Measurements from ENCODE around the gene ALG12.
A peak's percentile ranks its signal among the peaks of the same experiment; 100 is the strongest.

The ALG12 gene

DNA sequence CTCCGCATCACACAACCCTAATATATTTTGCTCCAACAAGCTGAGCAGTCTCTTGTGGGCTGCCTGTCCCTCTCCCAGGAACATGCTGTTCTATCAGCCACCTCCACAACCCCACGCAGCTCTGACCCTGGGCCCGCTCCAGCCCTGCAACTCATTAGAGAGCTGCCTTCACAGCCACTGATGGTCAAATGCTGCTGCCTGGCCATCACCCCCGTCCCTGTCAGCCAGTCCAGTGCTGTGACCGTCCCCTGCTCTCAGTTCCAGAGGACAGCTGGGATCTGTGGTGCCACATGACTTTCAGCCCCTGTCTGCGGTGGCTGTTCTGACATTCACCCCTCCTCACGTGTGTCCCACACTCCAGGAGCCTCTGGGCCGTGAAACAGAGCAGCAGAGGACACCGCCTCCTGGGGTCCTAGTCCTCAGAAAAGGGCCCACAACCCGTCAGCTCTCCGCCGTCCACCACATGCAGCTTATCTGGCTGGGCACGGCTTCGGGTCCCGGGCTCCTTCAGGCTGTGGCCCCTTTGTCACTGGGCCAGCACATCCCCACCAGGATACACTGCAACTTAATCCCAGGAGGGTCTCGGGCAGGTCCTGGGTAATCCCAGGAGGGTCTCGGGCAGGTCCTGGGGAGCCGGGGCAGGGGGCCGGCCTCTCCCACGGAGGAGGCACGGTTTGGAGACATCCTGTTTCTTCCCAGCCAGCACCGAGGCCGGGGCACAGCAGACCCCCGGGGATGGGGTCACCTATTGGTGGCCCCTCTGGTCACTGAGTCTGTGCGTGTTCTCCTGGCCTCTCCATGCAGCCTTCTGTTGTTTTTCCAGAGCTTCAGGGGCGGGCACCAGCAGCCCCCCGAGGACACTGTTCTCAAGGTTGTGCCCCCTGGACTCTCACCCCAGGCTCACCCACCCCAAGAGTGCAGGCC, 15.3 kb upstream of the ALG12 start:
- H3K27ac ChIP-seq: no peak overlapping the region
- no peak for DNase-seq (ENCODE audit: low read depth, low spot score)

DNA sequence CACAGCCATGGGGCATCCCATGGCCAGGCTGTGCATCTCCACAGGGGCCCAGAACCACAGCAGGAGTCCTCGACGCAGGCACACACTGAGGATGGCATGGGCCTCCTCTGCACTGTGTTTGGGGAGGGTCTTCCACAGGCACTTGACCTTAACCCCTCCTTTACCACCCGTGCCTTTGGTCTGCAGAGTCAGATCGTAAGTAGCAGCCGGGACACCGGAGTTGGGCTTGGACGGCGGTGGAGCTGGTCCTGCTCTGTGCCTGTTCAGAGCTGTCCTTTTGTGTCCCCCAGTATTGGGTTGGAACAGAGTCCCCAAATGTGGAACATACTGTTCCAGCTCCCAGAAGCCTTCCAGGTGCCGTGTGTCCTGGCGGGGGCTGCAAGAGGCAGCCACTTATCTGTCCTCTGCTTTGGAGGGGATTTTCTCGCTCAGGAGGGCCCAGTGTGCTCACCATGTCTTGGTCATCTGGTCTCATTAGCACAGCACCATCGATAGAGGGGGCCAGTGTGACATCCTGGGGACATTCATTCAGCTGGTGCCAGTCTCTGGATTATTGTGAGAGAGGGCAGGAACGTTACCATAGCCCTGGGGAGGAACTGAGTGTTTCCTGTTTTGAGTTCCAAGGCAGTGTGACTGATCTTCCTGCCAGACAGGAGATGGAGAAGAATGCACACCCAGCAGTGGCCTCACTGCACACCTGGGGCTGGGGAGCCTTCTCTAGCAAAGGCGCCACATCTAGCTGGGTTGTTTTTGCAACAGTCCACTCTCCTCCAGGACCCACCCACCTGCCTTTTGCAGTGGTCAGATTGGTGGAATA, 12.6 kb upstream of the ALG12 start:
- peak overlapping the region; percentile 10 for H3K27ac ChIP-seq
- DNase-seq (ENCODE audit: low read depth, low spot score): peak; percentile 37

DNA sequence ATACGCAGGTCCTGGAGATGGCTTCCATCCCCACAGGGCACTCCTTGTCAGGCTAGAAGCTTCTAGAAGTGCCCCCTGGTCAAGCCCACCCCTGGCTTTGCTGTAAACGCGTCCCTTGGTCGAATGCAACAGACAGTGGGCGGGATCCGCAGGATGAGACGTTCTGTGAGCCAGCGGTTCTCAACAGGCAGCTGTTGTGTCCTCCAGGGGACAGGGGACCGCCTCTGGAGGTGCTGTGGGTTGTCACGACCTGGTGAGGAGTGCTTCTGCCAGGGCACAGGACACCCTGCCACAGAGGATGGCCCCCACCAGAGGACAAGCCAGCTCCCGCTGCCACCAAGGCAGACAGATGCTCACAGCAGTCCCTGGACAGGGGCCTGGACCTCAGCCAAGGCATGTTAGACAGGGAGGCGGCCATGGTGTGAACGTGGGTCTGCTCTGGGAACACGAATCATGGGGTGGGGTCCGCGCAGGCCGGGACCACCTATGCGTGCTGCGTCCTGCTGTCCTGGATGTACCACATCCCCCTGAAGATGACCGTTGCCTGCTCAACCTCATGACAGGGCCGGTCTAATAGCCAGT, 11.8 kb upstream of the ALG12 start:
- no peak overlapping the region for H3K27ac ChIP-seq
- DNase-seq (ENCODE audit: low read depth, low spot score): no peak

DNA sequence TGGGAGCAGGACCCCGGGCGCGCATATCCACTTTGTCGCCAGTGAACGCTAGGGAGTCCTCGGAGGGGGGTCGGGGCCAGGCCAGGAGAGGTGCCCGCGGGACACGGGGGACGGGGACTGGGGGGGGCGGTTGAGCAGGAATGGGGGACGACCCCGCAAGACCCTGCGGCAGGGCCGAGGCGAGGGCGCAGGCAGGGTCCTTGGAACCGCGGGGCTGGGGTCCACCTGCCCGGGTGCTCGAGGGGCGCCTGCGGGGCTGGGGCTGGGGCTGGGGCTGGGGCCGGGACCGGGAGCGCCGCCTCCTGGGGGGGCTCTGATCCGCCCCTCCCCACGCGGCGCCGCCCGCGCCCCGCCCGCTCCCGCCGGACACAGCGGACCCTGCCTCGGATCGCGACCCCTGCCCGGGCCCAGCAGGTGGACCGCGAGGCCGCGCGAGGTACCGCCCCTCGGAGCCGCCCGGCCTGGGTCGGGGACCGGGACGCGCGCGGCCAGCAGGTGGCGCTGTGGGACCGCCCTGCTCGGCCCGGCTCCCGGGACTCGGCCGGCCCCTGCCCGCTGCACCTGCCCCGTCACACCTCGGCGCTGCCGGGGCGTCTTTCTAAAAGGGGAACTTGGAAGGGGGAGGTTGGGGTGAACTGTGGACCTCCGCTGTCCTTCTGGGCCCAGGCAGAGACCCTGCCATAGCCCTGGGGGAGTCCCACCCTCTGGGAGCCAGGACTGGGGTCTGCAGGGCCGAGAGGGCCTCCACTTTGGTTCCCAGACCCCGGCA, 11.2 kb upstream of the ALG12 start:
- no peak for DNase-seq (ENCODE audit: low read depth, low spot score)
- no peak overlapping the region for H3K27ac ChIP-seq

DNA sequence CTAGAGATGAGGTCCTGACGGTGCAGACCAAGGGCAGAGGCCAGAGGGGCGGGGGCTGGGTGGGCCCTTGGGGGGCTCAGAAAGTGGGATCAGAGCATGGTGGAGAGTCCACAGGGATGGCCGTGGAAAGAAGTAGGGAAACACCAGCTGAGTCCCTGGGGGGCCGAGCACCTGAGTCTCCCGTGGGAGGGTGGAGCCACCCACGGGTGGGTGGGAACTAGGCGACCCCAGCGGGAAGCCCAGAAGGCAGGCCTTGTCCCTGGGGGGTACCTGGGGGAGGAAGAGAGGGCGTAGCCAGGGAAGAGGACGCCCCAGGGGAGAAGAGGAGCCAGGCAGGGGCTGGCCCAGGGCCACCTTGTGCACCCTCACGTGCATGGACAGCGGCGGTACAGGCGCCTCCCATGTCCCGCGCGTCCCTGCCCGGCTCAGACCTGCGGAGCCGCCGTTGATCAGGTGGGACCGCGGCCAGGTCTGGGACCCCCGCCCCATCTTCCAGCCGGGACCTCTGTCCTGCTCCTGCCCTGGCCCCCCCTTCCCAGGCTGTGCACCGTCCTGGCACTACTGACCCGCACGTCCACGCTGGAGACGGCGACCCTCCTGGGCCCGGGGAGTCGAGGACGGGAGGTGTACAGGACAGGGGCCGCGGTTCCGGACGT, 10.4 kb upstream of the ALG12 start:
- no peak for DNase-seq (ENCODE audit: low read depth, low spot score)
- no peak overlapping the region for H3K27ac ChIP-seq

DNA sequence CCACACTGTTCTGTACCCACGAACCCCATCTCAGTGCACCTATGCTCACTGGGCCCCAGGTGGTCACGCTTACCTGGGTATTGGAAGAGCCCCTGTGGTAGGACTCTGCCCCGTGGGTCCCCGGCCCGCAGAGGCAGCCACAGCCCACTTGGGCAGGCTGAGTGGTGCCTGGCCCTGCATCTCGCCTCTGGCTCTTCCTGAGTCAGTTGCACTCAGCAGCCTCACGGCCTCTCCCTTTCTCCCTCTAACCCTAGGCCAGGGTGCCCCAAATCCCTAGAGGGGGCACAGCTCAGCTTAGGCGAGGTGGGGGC, 9.9 kb upstream of the ALG12 start:
- H3K27ac ChIP-seq: no peak overlapping the region
- DNase-seq (ENCODE audit: low read depth, low spot score): no peak

DNA sequence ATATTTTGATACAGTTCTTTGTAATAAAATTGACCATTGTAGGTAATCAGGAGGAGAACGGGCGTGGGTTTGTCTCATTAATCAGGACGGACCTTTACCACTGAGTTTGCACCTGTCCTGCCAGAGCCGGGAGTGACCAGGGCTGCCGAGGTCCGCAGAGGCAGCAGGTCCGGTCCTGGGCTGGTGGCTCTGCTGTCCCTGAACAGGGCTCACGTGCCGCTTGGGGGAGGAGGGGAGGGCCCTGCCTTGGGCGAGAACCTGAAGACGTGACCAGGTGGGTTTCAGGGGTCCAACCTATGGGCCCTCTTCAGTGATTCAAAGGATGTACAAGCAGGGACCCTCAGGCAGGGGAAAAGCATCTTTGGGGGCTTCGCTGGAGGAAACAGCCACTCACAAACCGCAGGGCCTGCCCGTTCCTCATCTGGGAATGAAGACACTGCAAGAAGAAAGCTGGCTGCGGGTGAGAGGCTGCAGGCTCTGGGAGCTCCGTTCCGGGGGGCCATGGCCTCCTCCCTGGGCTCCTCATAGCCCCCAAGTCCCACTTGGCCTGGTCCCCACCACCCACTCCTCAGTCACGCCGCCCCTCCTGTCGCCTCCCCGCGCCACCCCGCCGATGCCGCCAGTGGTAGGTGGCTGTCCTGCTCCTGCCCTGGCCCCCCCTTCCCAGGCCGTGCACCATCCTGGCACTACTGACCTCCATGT, 9.4 kb upstream of the ALG12 start:
- DNase-seq (ENCODE audit: low read depth, low spot score): no peak
- no peak overlapping the region for H3K27ac ChIP-seq

DNA sequence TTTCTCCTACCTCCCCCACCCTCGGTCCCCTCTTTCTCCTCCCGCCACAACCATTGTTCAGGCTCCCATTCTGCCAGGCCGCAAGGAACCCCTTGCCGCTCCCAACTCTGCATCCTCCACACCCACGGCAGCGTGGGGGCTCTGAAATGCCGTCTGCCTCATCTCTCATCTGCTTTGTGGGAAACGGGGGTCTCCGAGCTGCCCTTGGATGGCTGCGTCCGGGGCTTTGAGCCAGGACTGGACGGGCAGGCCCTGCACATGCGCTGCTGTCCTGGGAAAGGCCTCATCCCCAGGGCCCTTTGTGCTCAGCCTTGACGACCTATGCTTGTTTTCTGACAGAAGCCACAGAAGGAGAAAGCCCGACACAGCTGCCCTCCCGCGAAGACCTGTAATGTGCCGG, 8.7 kb upstream of the ALG12 start:
- DNase-seq (ENCODE audit: low read depth, low spot score): no peak
- H3K27ac ChIP-seq: no peak overlapping the region

DNA sequence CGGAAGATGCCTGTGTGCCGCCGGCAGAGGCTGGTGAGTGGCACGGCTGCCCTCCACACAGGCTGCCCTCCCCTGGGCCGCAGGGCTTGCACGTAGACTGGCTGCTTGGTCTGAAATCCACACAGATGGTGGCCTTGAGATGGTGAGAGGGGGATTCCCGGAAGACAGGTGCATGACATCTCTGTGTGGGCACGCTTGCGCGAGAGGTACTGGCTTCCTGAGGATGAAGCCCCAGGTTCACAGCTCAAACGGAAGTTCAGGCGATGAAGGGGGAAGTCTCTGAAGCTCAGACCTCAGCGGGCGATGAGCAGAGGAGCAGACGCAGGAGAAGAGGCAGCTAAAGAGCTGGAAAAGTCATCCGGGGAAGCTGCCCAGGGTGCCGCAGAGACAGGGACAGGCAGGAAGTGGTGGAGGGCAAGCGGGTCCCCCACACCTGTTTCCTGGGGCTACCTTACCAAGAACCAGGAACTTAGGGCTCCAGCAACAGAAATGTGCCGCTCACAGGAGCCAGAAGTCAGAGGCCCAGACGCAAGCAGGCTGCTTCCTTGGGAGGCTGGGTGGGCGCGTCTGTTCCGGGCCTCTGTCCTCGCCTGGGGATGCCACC, 7.4 kb upstream of the ALG12 start:
- no peak overlapping the region for H3K27ac ChIP-seq
- DNase-seq (ENCODE audit: low read depth, low spot score): no peak

DNA sequence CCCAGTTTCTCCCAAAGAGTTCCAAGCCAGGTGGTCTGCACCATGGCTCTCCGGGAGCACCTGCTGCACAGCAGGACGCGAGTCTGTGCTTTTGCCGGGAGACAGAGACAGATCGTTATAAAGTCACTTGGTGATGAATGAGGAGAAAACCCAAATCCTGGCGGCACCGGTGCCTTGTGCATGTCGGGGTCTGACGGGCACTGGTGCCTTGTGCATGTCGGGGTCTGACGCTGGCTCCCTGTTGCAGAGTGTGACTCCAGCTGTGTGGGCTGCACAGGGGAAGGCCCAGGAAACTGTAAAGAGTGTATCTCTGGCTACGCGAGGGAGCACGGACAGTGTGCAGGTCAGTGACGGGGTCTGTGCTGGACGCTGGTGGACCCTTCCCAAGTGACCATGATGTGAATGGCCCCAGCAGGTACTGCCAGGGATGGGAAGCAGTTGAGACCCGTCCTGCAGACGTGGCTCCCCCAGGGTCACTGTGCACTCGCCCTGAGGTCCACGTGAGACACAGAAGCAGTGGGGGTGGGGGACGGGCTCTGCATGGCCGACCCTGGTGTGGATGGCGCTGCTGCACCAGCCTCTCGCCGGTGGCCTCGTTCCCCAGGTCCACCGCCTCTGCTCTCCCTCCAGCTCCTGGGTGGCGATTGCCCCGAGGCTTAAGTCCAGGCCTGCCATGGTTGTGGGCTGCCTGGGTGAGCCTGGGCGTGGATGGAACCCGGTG, 6.0 kb upstream of the ALG12 start:
- no peak for DNase-seq (ENCODE audit: low read depth, low spot score)
- H3K27ac ChIP-seq: no peak overlapping the region

DNA sequence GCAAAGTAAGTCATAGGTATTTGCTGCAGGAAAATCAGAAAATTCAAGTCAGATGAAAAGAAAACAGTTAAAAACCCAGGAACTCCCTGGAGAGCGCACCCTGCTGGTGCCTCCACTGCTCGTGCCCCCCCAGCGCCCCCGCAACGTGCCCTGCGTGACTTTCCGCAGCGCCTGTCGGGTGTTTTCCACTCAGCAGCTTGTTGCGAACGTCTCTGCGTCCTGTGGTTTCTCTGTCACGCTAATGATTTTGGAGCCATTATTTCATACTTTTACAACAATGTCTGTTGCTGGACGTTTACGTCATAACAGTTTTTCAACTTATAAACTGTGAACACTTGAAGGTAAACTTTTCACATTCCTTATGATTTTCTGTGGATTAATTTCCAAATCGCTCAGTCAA, 5.2 kb upstream of the ALG12 start:
- DNase-seq (ENCODE audit: low read depth, low spot score): no peak
- no peak overlapping the region for H3K27ac ChIP-seq

DNA sequence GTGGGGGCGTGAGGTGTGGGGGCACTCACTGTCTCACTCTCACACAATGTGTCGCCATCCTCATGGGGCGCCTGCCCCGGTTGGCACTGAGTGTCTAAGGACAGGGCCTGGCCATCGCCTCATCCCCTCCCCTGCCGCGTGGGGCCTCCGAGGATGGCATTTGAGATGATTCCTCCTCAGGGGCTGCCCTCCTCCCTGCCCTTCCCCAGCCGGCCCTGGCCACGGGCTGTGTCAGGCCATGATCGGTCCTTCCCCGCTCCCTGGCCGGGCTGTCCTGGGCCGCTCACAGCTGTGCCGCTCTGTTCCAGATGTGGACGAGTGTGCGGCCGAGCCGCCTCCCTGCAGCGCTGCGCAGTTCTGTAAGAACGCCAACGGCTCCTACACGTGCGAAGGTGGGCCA, 4.7 kb upstream of the ALG12 start:
- no peak overlapping the region for H3K27ac ChIP-seq
- no peak for DNase-seq (ENCODE audit: low read depth, low spot score)

DNA sequence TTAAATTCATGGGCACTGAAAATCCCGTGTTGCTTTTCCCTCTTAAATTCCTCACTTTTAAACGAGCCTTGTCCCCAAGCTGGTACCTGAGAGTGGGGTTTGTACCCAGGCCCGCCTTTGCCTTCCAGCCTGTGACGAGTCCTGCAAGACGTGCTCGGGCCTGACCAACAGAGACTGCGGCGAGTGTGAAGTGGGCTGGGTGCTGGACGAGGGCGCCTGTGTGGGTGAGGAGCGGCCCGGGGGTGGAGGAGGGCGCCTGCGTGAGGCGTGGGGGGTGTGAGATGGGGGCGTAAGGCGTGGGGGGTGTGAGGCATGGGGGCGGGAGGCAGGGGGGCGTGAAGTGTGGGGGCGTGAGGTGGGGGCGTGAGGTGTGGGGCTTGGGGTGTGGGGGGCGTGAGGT, 4.2 kb upstream of the ALG12 start:
- no peak for DNase-seq (ENCODE audit: low read depth, low spot score)
- no peak overlapping the region for H3K27ac ChIP-seq

DNA sequence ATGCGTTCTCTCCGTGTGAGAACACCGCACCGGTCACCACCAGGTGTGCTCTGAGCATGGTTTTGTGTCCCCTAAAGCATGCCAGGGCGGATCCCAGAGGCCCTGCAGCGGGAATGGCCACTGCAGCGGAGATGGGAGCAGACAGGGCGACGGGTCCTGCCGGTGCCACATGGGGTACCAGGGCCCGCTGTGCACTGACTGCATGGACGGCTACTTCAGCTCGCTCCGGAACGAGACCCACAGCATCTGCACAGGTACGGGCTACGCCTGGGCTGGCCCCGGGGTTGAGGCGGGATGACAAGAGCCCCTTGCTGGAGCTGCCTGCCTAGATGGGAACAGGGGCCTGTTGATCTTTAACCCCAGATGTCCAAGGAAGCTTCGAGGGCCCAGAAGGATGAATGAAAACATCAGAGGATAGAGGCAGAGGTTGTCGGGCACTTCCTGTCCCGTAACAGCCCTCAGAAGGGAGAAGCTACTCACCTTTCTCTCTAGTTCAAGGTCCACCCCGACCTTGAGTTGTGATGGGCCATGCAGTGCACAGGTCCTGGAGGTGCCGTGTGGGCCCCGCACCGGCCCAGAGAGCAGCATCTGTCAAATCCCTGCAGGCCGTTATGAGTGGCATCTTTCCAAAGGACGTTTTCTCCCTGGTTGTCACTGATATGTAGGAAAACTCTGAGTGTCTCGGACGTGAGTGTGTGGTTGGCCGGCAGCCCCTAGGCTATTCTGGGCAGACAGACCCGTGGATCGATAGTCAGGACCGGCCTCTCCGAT, 3.5 kb upstream of the ALG12 start:
- no peak for DNase-seq (ENCODE audit: low read depth, low spot score)
- H3K27ac ChIP-seq: no peak overlapping the region

DNA sequence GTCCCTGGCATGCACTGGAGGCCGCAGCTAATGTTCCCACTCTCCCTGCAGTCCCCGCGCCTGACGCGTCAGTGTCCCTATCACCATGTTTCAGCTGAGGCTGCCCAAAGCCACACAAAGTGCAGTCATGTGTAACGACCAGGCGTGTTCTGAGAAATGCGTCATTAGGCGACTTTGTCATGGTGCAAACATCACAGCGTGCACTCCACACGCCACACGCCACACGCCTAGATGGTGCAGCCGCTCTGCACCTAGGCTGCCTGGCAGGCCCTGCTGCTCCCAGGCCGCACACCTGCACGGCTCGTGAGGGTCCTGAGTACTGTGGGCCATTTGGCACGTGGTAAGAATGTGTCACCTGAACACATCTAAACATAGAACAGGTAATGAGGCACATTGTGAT, 2.6 kb upstream of the ALG12 start:
- no peak overlapping the region for H3K27ac ChIP-seq
- no peak for DNase-seq (ENCODE audit: low read depth, low spot score)

DNA sequence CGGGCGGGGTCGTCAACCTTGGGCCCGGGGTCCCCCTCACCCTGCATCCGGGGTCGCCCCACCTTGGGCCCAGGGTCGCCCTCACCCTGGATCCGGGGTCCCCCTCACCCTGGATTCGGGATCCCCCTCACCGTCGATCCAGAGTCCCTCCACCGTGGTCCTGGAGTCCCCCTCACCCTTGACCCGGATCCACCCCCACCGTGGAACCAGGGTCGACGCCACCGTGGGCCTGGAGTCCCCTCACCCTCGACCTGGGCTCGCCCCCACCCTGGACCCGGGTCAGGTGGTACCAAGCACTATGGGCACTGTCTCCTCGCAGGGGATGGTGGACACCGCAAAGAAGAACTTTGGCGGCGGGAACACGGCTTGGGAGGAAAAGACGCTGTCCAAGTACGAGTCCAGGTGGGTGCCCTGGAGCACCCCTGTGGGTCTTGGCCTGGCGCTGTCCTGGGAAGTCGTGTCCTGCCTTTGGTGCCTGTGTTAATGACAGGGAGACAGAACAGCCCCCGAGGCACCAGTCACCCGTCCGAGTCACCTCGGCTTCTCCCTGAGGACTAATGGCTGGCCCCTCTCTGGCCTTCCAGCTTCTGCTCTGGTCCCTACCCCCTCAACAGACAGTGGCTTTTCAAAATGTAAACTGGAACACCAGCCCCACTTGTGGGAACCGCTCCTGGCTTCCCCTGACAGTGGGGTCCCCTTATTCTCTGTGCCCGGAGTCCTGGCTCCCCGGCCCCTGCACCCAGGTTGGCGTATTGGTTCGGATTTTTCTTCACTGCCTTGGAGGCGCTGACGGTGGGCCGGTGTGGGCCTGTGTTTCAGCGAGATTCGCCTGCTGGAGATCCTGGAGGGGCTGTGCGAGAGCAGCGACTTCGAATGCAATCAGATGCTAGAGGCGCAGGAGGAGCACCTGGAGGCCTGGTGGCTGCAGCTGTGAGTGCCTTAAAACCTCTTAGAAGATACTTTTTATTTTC, 958 bp upstream of the ALG12 start:
- no peak overlapping the region for H3K27ac ChIP-seq
- no peak for DNase-seq (ENCODE audit: low read depth, low spot score)

DNA sequence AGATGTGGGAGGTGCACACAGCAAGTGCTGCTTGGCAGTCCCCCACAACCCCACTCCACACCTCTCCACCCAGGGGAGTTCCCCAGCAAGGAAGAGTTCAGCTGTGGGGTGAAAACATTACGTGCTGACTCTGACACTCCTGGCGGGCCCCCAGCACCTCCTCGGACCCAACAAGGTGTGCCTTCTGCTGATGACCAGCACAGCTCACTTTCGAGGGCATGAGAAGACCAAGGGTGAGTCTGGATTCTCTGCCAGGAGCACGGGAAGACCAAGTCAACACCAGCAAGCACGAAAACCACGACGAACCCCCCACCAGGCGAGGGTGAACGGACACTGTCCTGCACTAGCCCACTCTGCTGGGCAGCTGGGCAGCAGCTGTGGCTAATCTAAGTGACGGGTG, 1.4 kb downstream of the ALG12 start:
- DNase-seq (ENCODE audit: low read depth, low spot score): no peak
- H3K27ac ChIP-seq: no peak overlapping the region

Data from epithelial cell of prostate (primary cell).